ENCODE measurements around the gene CREB5. TPM values are rescaled to one million over a fixed set of nuclear protein-coding genes. Genes with fewer than 3 reads are reported as not detected.

CREB5 gene
- total and polyA plus RNA-seq, 9 donors = 0.71 to 15.0 (median 2.7) TPM

- no peak overlapping the region for H3K27ac ChIP-seq
- H3K36me3 ChIP-seq = no peaks in the 10 kb centered on the region
- H3K27me3 ChIP-seq = no peaks in the 10 kb centered on the region
- no peaks in the 10 kb centered on the region for H3K4me1 ChIP-seq (ENCODE audit: insufficient read depth)
- no peak for DNase-seq
- H3K4me3 ChIP-seq = no peak overlapping the region
- 90 to 100% (median 92%) methylated on average over 1 of the region's 1 CpG for WGBS, 3 donors
- no peaks in the 10 kb centered on the region for H3K9me3 ChIP-seq
- no peak for TF ChIP-seq EP300 (IDR thresholded peaks at IDR 0.05)
- TF ChIP-seq POLR2A (IDR thresholded peaks at IDR 0.05) = no peak
- TF ChIP-seq CTCF (IDR thresholded peaks at IDR 0.05) = no peak
- intact Hi-C loops (cut with DNase I) = no loop called here
Observed at GRCh38 chr7:28430616-28431015, 18.3 kb downstream of the CREB5 start.

DNA sequence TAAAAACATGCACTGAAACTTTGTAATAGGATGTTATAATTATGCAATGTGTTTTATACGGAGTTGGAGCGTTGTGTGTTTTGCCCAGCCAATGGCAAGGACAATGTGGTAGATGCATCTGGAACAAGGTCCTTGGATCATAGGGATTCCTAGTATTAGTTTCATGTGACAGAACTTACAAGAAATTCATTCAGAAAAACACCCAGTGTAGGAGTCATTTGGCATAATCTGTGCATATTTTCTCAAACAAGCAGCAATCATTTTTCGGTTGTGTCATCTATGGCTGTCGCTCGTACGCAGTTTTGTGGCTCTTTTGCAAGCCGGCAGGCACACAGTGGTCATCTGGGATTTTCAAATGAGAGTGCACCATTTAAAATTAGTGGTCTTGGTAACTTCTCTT, 19.8 kb downstream of the CREB5 start:
- DNase-seq = no peak
- no peaks in the 10 kb centered on the region for H3K9me3 ChIP-seq
- intact Hi-C loops (cut with DNase I) = no loop called here
- WGBS, 3 donors = 66 to 81% (median 72%) methylated on average over 7 of the region's 7 CpGs
- no peak overlapping the region for H3K27ac ChIP-seq
- no peaks in the 10 kb centered on the region for H3K4me1 ChIP-seq (ENCODE audit: insufficient read depth)
- no peaks in the 10 kb centered on the region for H3K36me3 ChIP-seq
- no peak overlapping the region for H3K4me3 ChIP-seq
- TF ChIP-seq POLR2A (IDR thresholded peaks at IDR 0.05) (no peak), CTCF (IDR thresholded peaks at IDR 0.05) (no peak), EP300 (IDR thresholded peaks at IDR 0.05) (no peak)
- H3K27me3 ChIP-seq = no peaks in the 10 kb centered on the region

GRCh38 chr7:28433039-28433438, 20.7 kb downstream of the CREB5 start:
- H3K36me3 ChIP-seq = no peaks in the 10 kb centered on the region
- no peak overlapping the region for H3K4me3 ChIP-seq
- no peak overlapping the region for H3K27ac ChIP-seq
- H3K27me3 ChIP-seq = no peaks in the 10 kb centered on the region
- no peak for DNase-seq
- H3K4me1 ChIP-seq (ENCODE audit: insufficient read depth) = no peaks in the 10 kb centered on the region
- 13 to 24% (median 15%) methylated on average over 2 of the region's 2 CpGs for WGBS, 3 donors
- intact Hi-C loops (cut with DNase I) = no loop called here
- TF ChIP-seq CTCF (IDR thresholded peaks at IDR 0.05) (no peak), EP300 (IDR thresholded peaks at IDR 0.05) (no peak), POLR2A (IDR thresholded peaks at IDR 0.05) (no peak)
- H3K9me3 ChIP-seq = no peaks in the 10 kb centered on the region

GRCh38 chr7:28433699-28434219, 21.4 kb downstream of the CREB5 start:
- Histone ChIP-seq H3K27ac (no peak overlapping the region), H3K4me1 (ENCODE audit: insufficient read depth) (no peaks in the 10 kb centered on the region), H3K36me3 (no peaks in the 10 kb centered on the region), H3K4me3 (no peak overlapping the region), H3K9me3 (no peaks in the 10 kb centered on the region), H3K27me3 (no peaks in the 10 kb centered on the region)
- peak in 2 of 5 donors; percentile 20 to 23 for DNase-seq
- intact Hi-C loops (cut with DNase I) = no loop called here
- WGBS, 3 donors = 24 to 35% (median 26%) methylated on average over 4 of the region's 4 CpGs
- TF ChIP-seq EP300 (IDR thresholded peaks at IDR 0.05) = no peak
- no peak for TF ChIP-seq CTCF (IDR thresholded peaks at IDR 0.05)
- TF ChIP-seq POLR2A (IDR thresholded peaks at IDR 0.05) = no peak

Measured in ovary (tissue), 9 donors.